ENCODE results near the gene GMEB2. TPM values are rescaled to one million over a fixed set of nuclear protein-coding genes. Genes with fewer than 3 reads are reported as not detected.
"Not testable (repeated sequence)": the region's sequence is repeated elsewhere in the genome, so short reads cannot be mapped to it uniquely, and the experiment has no call there.

GMEB2 gene
- polyA plus RNA-seq (ENCODE audit: insufficient read length), result 8.0 TPM

GRCh38 chr20:63626424-63627128 is at the start of gene GMEB2:
Gene GMEB2, minus strand, starts transcription at chr20:63627101. Its CDS starts 7,704 bp downstream, at chr20:63619397.
- DNase-seq, result peak; percentile 81

- no peak for DNase-seq
Measured at GRCh38 chr20:63675681-63676368, 48.9 kb upstream of the GMEB2 start.

GRCh38 chr20:63673951-63674350 is 47.0 kb upstream of the GMEB2 start:
- no peak for DNase-seq

- DNase-seq, result no peak
Measured at GRCh38 chr20:63672666-63673065, 45.8 kb upstream of the GMEB2 start.

GRCh38 chr20:63671695-63672094 is 44.8 kb upstream of the GMEB2 start:
- DNase-seq, result not testable (repeated sequence)

GRCh38 chr20:63668351-63668750 is 41.5 kb upstream of the GMEB2 start:
- no peak for DNase-seq

- no peak for DNase-seq
Measured at GRCh38 chr20:63667858-63668257, 41.0 kb upstream of the GMEB2 start.

GRCh38 chr20:63665708-63666107 is 38.8 kb upstream of the GMEB2 start:
- no peak for DNase-seq

- no peak for DNase-seq
Measured at GRCh38 chr20:63664861-63665594, 38.1 kb upstream of the GMEB2 start.

GRCh38 chr20:63664143-63664851 is 37.4 kb upstream of the GMEB2 start:
- DNase-seq, result no peak

GRCh38 chr20:63663332-63664066 is 36.6 kb upstream of the GMEB2 start:
- no peak for DNase-seq

- no peak for DNase-seq
Measured at GRCh38 chr20:63662813-63663189, 35.9 kb upstream of the GMEB2 start.

GRCh38 chr20:63661959-63662812 is 35.3 kb upstream of the GMEB2 start:
- no peak for DNase-seq

GRCh38 chr20:63661108-63661507 is 34.2 kb upstream of the GMEB2 start:
- no peak for DNase-seq

- DNase-seq, result no peak
Measured at GRCh38 chr20:63660622-63661021, 33.7 kb upstream of the GMEB2 start.

GRCh38 chr20:63660174-63660573 is 33.3 kb upstream of the GMEB2 start:
- not testable (repeated sequence) for DNase-seq

- no peak for DNase-seq
Measured at GRCh38 chr20:63659370-63659769, 32.5 kb upstream of the GMEB2 start.

GRCh38 chr20:63658749-63659187 is 31.9 kb upstream of the GMEB2 start:
- DNase-seq, result no peak

GRCh38 chr20:63657937-63658748 is 31.2 kb upstream of the GMEB2 start, which contains the start of gene RTEL1:
Gene RTEL1, plus strand, starts transcription at chr20:63658312. Its CDS starts 1,091 bp downstream, at chr20:63659403.
- peak; percentile 96 for DNase-seq

Data from hindlimb muscle (tissue), 1 donor.